ENCODE results near the gene PNO1.
"Not testable (repeated sequence)": the region's sequence is repeated elsewhere in the genome, so short reads cannot be mapped to it uniquely, and the experiment has no call there.

PNO1 gene

DNA sequence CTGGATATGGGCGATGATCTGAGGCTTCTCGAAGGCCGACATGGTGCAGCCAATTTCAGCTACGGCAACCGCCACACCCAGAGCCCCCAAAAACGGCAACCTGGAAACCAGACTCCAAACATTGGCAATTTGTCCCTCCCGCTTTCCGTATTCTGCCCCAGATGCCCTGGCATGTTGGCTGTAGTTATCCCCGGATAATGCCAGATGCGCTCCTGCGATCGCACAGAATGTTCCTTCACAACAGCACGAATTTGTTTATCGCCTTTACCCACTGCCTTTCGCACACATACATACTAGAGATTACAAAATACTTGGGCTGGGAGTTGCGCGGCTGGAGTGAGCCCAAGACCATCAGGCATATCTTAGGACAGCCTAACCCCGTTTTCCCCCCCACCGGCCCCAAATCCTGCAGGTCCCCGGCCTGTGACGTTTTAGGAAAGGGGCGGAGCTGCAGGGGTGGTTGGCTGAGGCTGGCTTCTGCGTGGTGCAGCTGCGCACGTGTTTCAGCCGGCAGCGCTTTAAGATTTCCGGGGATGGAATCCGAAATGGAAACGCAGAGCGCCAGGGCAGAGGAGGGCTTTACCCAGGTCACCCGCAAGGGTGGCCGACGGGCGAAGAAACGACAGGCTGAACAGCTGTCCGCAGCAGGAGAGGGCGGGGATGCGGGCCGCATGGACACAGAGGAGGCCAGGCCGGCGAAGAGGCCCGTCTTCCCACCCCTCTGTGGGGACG lies at the start of gene PNO1:
Gene PNO1 (plus strand): TSS at position 487 of the 732 bp plus-strand sequence. CDS start 47 bp downstream, at position 534.
- DNase-seq = peak; percentile 95 to 98

- DNase-seq = peak in 1 of 2 donors; percentile 14
Measured at GRCh38 chr2:68108120-68108519, 49.6 kb upstream of the PNO1 start.

DNA sequence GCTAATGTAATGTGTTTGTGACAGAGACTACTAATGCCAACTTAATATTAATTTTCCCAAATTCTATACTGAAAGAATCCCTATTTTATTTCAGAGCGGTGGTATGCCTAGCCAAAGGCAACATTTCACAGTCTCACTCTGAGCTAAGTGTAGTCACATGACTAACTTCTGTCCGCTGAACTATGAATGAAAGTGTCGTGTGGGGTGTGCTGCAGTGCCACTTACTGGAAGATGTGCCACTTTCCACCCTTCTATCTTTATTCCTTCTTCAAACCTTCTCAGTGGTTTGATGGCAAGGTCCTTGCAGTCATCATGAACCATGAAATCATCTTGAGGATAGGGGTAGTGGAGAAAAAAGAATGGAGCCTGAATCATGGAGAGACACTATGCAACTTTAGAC lies 47.6 kb upstream of the PNO1 start:
- no peak for DNase-seq

GRCh38 chr2:68115965-68116364 lies 41.7 kb upstream of the PNO1 start:
- no peak for DNase-seq

DNA sequence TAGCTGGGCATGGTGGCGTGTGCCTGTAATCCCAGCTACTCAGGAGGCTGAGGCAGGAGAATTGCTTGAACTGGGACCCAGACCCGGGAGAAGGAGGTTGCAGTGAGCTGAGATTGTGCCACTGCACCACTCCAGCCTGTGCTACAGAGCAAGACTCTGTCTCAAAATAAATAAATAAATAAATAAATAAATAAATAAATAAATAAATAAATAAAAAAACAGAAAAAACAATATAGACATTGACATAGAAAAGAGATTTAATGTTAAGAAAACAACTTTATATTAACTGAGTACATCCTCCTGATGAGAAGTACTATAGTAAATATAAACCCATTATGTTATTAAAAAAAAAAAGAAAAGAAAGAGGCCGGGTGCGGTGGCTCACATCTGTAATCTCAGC lies 39.8 kb upstream of the PNO1 start:
- not testable (repeated sequence) for DNase-seq

DNA sequence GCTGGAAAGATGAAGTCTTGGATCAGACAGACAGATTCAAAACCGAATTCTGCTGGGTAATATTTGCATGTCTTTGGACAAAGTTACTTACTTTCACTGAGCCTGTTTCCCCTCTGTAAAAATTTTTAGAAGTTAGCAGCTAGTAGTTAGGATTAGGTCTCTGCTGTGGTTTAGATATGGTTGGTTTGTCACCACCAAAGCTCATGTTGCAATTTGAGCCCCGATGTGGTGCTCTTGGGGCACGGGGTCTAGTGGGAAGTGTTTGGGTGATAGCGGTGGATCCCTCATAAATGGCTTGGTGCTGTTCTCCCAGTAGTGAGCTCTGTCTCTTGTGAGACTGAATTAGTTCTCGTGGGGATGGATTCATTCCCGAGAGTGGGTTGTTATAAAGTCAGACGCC lies 38.9 kb upstream of the PNO1 start:
- DNase-seq = no peak

DNA sequence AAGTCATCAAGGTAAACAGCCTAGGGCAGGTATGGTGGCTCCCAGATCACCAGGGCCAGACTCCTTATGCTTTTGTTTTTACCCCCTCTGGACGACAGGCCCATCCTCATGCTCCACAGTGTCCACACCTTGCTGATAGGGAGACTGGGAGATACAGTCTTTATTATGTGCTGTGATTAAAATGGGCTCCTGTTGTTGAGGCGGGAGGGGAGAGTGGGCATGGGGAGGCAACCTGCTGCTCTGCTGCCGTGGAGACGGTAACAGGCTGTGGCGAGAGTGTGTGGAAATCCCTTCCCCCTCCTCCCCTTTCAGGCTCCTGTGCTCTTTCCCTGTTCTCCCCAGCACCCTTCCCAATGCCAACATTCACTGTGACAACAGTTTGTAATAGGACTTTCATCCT lies 38.2 kb upstream of the PNO1 start:
- no peak for DNase-seq

GRCh38 chr2:68121873-68122679 lies 35.6 kb upstream of the PNO1 start:
- peak; percentile 71 to 73 for DNase-seq

- no peak for DNase-seq
Measured at GRCh38 chr2:68122680-68122964, 35.1 kb upstream of the PNO1 start.

- DNase-seq = no peak
Measured at GRCh38 chr2:68124321-68124720, 33.4 kb upstream of the PNO1 start.

GRCh38 chr2:68125821-68126220 lies 31.9 kb upstream of the PNO1 start:
- DNase-seq = no peak

DNA sequence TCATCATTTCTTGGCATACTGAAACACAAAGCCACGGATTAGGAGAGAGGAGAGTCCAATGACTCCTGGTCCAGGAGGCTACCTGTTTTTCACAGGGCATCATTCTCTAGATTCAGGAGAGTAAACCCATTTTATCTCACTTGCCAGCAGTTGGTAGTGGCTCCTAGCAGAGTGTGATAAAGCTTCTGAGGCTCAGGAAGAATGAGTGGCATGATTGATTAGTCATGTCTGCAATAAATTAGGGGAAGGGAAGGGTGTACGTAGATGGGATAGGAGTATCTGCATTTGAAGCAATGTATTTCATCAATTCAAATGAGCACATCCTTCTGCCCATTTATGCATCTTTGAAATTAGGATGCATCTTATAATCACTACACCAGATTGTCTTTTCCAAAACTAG lies 31.1 kb upstream of the PNO1 start:
- DNase-seq = no peak

DNA sequence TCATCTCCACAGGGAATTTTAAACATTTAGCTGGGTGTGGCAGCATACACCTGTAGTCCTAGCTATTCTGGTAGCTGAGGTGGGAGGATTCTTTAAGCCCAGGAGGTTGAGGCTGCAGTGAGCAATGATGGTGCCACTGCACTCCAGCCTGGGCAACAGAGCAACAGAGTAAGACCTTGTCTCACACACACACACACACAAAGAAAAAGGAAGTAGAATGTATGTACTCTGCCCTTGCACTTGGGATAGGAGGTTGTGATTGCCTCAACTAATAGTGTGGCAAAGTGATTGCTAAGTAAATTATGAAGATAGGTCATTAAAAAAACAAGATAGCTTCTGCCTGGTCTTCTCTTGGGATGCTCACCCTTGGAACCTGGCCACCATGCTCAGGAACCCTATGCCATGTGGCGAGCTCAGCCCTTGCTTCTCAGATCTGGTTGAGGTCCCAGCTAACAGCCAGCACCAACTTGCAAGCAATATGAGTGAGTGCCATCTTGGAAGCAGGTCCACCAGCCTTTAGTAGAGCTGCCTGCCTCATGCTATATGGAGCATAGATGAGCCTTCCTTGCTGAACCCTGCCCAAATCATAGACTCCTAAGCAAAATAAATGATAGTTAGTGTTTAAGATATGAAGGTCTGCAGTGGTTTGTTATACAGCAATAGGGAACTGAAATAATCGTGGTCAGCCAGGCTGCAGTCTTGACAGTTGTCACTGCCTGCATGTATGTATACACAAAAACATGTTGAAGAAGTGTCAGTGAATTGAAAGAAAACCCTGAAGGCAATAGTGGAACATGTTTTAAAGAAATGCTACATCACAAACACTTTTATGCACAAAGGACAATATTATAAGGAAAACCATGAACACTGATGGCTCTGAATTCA lies 30.1 kb upstream of the PNO1 start:
- DNase-seq = no peak

DNA sequence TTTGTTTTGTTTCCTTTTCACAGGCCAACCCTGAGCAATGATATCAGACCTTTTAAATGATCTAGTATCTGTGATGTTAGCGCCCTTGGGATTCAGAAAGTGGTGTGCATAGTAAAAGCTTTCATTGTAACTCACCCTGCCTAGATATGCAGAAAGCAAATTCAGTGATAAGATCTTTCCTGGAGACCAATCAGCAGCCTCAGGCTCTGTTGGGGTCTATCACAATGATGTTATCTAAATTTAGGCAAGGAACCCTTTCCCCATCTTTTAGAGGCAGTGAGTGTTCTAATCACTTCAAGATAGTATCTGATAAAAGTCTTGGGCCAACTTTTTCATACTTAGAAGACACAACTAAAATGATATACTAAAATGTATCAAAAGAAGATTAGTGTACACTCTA lies 23.6 kb upstream of the PNO1 start:
- DNase-seq = no peak

GRCh38 chr2:68134554-68134953 lies 23.1 kb upstream of the PNO1 start:
- DNase-seq = no peak

GRCh38 chr2:68135448-68136320 lies 22.0 kb upstream of the PNO1 start:
- no peak for DNase-seq

GRCh38 chr2:68141875-68142274 lies 15.8 kb upstream of the PNO1 start:
- DNase-seq = no peak

GRCh38 chr2:68151037-68151436 lies 6.7 kb upstream of the PNO1 start:
- no peak for DNase-seq

- DNase-seq = no peak
Measured at GRCh38 chr2:68152681-68153347, 4.9 kb upstream of the PNO1 start.

DNA sequence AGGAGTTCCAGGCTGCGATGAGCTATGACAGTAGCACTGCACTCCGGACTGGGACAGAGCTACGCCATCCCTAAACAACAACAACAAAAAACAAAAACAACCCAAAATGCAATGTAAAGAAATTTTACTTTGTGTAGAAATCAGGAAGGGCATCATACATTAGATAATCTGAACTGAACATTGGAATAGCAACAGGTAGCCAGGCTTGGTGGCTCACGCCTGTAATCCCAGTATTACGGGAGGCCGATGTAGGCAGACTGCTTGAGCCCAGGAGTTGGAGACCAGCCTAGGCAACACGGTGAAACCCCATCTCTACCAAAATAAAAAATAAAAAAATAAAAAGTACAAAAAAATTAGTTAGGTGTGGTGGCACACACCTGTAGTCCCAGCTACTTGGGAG lies 2.1 kb upstream of the PNO1 start:
- DNase-seq = no peak

DNA sequence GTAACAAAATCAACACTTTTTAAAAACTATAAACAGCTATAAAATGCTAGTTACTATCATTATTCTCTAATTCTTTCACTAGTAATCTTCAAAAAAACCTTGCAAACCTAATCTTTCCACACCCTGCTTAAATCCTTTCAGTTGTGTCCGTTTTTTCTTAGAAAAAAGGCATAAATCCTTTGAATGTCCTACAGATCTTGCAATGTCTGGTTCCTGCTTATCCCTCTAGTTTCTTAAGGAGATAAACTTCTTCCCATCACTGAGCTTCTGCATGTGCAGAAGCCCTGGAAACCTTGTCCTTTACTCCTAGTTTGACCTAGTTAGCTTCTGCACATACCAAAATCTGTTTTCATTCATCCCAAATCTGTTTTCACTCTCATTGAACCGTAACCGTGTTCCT lies 1.3 kb upstream of the PNO1 start:
- no peak for DNase-seq

DNA sequence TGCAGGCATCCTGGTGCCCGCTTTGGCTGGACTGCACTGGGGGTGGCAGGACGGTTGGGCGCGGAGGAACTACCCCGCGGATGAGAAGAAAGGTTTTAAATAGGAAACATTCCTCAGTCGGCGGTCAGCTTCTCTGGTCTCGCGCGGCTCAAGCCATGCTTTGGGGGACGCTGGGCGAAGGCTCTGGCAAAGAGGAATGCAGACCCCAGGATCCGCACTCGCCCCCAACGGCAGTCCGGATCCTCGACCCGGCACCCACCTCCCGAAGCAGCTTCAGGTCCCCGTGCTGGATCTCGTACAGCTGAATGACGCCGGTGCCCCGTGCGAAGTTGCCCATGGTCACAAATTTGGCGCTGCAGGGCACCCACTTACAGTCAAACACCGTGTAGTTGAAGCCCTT lies 686 bp upstream of the PNO1 start:
- no peak for DNase-seq
